HG03342 (cell line): ENCODE measurements around the gene SYT7.
"Not testable (repeated sequence)": the region's sequence is repeated elsewhere in the genome, so short reads cannot be mapped to it uniquely, and the experiment has no call there.

Experiments
- ATAC-seq: cut with Tn5 transposase; IDR thresholded peaks from one replicate; pipeline ENCODE4 v1.9.1; 2021; ENCODE audit warnings: mild to moderate bottlenecking, moderate library complexity; ENCODE audit not compliant: unreplicated experiment

The SYT7 gene

DNA sequence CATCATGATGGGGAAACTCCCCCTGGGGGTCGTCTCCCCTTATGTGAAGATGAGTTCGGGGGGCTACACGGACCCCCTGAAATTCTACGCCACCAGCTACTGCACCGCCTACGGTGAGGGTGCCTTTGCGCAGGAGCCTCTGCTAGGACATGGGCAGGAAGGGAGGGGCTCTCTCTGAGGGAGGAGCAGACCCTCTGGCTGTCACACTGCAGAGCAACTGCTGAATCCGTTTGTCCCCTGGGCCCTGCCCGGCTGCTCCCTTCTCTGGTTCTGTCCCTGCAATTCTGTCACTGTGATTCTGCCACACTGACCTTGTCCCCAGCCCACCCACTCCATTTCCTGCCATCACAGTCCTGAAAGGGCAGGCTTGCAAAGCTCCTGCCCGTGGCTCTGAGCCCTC, 99.1 kb downstream of the SYT7 start:
- ATAC-seq, result no peak

DNA sequence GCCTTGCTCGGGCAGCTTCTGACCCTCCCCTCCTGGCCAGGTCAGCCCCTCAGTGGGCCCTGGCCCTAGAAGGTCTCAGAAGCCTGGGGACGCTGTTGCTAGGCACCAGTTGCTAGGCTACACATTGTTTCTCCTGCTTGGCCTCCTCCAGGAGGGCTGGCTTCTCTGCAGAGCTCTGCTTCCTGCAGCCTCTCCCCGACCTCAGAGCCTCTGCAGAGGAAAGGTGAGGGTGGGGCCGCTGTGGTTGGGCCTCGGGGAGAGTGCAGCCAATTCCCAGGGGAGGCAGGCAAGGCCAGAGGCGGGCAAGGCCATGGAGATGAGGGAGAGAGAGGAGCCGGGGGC, 99.9 kb downstream of the SYT7 start:
- no peak for ATAC-seq

DNA sequence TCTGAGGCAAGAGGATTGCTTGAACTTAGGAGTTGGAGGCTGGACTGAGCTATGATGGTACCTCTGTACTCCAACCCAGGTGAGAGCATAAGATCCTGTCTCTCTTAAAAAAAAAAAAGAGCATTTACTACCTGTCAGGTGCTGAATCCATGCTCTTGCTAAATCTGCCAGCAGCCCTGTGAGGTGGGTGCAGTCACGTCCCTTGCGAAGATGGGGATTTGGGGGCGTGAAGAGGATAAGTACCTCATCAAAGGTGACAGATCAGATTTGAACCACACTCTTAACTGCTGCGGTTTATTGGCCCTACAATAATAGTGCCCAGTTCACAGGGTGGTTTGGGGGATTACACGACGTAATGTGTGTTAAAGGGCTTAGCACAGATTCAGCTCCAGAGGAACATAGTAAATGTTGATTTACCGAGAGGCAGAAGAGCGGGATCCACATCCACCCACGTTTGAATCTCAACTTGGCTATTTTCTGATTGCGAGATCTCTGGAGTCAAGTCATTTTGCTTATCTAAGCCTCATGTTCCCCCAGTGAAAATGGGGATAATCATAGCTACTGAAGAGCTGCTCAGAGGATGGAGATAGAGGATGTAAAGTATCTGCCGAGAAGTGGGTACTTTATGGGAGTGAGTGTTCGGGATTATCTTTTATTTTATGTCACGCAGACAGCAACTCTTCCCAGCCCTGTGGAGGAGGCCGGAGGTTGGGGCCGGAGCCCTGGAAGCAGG, 100.4 kb downstream of the SYT7 start:
- ATAC-seq, result no peak

DNA sequence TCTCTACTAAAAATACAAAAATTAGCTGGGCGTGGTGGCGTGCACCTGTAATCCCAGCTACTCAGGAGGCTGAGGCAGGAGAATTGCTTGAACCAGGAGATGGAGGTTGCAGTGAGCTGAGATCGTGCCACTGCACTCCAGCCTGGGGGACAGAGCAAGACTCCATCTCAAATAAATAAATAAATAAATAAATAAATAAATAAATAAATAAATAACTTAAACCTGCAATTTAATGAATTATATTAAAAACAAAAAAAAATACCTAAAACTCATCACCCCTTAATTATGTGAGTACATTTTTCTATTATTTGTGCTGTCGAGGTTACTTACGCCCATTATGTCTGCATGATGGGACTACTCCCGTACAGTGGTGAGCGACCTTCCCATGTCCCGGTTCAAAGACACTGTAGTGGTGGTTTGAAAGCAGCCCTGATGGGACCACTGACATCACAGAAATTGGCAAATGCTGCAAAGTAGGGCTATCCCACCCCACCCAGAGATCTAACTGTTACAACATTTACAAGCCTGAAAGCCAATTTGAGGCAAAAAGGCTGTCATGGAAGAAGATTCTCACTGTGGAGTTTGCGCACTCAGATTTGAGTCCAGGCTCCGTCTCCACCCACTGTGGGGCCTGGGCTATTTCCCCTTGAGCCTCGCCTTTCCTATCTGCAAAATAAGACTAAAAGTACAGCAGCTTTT, 101.4 kb downstream of the SYT7 start:
- not testable (repeated sequence) for ATAC-seq

DNA sequence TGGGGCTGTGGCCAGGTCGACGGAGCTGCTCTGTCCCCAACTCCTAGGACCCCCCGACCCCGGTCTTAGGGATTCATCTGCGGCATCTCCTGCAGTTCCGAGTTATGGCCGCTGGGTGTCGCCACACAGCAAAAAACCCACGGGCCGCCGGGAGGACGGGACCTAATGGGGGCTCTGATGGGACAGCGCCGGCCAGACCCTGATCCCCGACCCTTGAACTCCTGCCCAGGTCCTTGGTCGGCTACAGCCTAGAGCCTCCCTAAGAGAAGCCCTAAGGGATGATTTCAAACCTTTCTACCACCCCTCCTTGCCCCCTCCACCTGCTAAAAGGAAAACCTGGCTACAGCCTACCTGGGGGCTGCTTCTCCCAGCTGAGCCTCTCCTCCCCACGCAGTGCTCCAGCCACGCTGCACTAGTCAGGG, 103.1 kb downstream of the SYT7 start:
- no peak for ATAC-seq

DNA sequence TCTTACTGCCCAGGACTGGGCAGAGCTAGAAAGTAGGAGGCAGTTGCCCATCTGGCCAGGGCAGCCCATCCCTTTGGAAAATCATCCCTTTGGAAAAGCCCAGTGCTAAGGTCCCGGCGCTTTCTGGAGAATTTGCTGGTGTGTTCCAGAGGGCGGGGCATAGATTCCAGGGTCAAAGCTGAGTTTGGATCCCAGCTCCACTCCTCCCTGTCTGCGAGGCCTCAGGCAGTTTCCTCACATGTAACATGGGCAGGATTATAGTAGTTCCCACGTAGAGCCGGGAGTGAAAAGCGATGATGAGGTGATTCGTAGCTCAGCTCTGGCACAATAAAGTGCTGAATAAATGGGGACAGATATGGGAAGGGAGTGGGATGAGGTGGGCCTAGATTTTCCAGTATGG, 103.8 kb downstream of the SYT7 start:
- no peak for ATAC-seq

DNA sequence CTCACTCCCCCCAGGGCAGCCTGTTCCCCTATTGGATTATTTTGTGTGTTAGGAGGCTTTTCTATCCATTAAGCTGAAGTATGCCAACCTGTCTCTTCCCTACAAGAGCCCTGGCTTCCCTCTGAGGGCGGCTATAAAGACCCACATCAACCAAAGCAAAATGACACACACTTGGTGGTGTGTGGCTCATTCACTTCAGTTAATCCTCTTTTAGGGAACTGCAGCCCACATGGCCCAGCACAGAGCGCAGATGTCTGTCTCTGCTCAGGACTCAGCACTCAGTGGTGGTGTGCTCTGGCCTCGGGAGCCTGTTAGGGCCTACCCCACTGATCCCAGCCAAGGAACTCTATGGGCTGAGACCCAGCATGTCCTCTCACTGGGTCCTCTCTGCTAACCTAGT, 104.5 kb downstream of the SYT7 start:
- ATAC-seq, result no peak

DNA sequence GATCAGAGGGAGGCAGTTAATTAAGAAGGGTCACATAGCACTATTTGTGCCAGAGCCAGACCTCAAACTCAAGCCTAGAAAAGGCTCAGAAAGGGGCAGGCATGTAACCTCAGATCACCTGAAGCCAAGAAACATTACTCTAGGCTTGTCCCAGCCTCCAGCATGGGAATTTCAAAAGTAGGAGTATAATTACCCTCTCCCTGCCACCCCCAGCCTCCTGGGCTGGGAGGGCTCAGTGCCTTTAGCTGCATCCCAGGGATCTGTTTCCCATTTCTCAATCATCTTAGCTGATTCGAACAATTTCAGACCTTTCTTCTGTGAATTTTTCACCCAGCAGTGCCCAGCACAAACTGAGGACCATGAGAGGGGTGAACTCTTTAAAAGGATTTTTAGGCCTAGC, 105.4 kb downstream of the SYT7 start:
- no peak for ATAC-seq

DNA sequence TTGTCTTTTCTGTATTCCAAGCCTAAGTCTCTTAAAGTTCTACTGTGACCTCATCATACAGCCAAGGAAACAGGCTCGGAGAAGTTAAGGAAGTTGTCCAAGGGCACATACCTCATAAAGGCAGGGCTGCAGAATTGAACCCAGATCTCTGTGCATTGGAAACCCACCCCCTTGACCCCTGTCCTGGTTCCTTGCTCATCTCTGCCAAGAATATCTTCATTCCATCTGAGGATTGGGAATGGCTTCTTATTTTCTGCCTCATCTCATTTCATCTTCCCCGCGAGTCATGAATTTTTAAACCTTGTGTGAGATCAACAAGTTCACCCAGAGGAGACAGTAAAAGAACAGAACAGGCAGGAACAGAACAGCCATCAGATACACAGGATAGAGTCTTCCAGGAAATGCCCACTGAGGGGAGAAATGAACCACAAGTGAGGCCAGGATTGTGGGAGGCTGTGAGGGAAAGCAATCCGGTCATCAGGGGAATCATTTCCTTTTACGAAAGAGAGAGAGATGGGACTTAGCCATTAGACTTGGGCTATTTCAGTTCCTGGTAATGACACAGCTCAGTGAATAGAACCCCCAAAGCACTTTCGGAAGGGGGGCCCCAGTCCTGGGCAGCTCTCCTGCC, 106.7 kb downstream of the SYT7 start:
- no peak for ATAC-seq

DNA sequence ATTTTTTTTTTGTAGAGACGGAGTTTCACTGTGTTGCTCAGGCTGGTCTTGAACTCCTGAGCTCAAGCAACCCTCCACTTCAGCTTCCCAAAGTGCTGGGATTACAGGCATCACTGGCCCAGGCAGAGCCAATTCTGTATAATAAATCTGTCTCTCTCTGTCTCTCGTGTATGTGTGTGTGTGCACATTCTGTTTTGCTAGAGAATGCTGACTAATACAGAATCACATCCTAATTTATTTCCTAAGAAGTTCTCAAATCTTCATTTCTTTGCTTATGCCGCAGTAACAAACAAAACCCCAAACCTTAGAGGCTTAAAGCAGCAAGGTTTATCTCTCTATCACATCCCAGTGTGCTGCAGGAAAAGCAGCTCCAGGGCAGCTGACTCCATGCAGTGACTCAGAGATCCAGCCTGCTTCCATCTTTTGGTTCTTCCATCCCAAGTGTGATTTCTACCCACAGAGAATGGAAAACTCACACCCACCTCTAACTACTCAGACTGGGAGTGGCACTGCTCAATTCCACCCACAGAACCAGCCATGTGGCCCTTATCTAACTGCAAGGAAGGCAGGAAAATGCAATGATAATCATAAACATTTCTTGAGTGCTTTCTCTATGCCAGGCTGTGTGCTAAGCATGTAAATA, 107.4 kb downstream of the SYT7 start:
- no peak for ATAC-seq

DNA sequence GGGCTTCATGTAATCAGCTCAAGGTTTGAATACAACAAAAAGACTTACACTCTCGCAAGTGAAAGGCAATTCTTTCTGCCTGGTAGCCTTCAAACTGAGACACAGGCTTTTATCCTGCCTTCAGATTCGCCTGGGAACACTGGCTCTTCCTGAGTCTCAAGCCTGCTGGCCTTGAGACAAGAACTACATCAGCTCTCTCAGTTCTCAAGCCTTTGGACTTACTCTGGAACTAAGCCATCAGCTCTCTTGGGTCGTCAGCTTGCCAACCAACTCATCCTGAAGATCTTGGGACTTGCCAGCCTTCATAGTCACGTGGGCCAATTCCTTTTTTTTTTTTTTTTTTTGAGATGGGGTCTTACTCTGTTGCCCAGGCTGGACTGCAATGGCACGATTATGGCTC, 108.0 kb downstream of the SYT7 start:
- ATAC-seq, result no peak

DNA sequence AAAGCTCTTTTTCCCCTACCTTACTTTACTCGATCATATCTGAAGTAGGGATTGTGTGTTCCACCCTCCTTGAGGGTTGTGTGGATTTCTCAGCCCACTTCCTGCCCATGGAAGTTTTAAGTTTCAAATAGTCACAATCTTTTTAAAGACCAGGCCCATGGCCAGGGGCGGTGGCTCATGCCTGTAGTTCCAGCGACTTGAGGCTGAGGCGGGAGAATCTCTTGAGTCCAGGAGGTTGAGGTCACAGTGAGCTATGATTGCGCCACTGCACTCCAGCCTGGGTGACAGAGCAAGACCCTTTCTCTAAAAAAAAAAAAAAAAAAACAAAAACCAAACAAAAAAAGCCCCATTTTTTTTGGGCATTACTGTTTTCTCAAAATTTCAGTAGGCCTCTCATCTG, 108.6 kb downstream of the SYT7 start:
- ATAC-seq, result no peak

DNA sequence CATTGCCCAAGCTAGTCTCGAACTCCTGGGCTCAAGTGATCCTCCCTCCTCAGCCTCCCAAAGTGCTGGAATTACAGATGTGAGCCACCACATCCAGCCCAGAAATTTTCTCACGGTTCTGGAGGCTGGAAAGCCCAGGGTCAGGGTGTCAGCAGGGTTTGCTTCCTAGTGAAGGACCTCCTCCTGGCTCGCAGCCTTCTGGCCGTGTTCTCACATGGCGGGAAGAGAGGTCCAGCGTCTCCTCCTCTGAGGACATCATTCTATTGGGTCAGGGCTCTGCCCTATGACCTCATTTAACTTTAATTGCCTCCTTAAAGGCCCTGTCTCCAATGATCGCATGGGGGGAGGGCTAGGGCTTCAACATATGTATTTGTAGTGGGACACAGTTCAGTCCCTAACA, 112.9 kb downstream of the SYT7 start:
- no peak for ATAC-seq

DNA sequence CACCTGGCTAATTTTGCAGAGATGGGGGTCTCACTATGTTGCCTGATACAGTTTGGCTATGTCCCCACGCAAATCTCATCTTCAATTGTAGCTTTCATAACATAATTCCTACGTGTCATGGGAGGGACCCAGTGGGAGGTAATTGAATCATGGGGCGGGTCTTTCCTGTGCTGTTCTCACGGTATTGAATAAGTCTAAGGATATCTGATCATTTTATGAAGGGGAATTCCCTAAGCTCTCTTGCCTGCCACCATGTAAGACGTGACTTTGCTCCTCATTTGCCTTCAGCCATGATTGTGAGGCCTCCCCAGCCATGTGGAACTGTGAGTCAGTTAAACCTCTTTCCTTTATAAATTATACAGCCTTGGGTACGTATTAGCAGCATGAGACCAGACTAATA, 113.3 kb downstream of the SYT7 start:
- ATAC-seq, result not testable (repeated sequence)
